Endodermal cell (in vitro differentiated cells): ENCODE data around the gene CAMK4. TPM values are rescaled to one million over a fixed set of nuclear protein-coding genes. Genes with fewer than 3 reads are reported as not detected.

Experiments used
- DNase-seq: peaks from one replicate; pipeline ENCODE4 v3.0.0-alpha.2; 2017
- H3K27ac ChIP-seq: 2 replicates; pipeline ENCODE4 v1.5.1; 2013; ENCODE audit warnings: mild to moderate bottlenecking, low read depth, low read length, moderate library complexity
- H3K27me3 ChIP-seq: 2 replicates; pipeline ENCODE4 v1.6.1; 2013; ENCODE audit warnings: mild to moderate bottlenecking, low read length, moderate library complexity; ENCODE audit not compliant: insufficient read depth, control insufficient read depth, poor library complexity, severe bottlenecking
- H3K36me3 ChIP-seq: 2 replicates; pipeline ENCODE4 v1.7.0; 2013; ENCODE audit warnings: mild to moderate bottlenecking, low read length, moderate library complexity; ENCODE audit not compliant: control insufficient read depth, insufficient read depth
- H3K4me1 ChIP-seq: one replicate; pipeline ENCODE4 v1.7.0; 2013; ENCODE audit warnings: low read length; ENCODE audit not compliant: control insufficient read depth, insufficient read depth
- H3K4me3 ChIP-seq: 2 replicates; pipeline ENCODE4 v1.5.1; 2013; ENCODE audit warnings: mild to moderate bottlenecking, low read length, moderate library complexity
- H3K9ac ChIP-seq: 2 replicates; pipeline ENCODE4 v1.6.1; 2013; ENCODE audit warnings: mild to moderate bottlenecking, low read length, moderate library complexity; ENCODE audit not compliant: poor library complexity, severe bottlenecking; ENCODE audit errors: extremely low read depth
- H3K9me3 ChIP-seq: 2 replicates; pipeline ENCODE4 v1.6.1; 2013; ENCODE audit warnings: mild to moderate bottlenecking, low read length, moderate library complexity; ENCODE audit not compliant: control insufficient read depth
- H3K27ac Mint-ChIP-seq: 2 replicates; pipeline ENCODE4 v1.8.0; 2020; ENCODE audit warnings: mixed read lengths
- H3K27me3 Mint-ChIP-seq: 2 replicates; pipeline ENCODE4 v1.8.0; 2021; ENCODE audit warnings: mild to moderate bottlenecking, mixed read lengths; ENCODE audit not compliant: insufficient read depth
- H3K36me3 Mint-ChIP-seq: 2 replicates; pipeline ENCODE4 v1.8.0; 2020; ENCODE audit warnings: low read depth, mixed read lengths
- H3K4me1 Mint-ChIP-seq: 2 replicates; pipeline ENCODE4 v1.8.0; 2020; ENCODE audit warnings: mixed read lengths
- H3K4me3 Mint-ChIP-seq: 2 replicates; pipeline ENCODE4 v1.8.0; 2020; ENCODE audit warnings: mild to moderate bottlenecking, moderate library complexity, mixed read lengths
- H3K9me3 Mint-ChIP-seq: 2 replicates; pipeline ENCODE4 v1.8.0; 2020; ENCODE audit warnings: mild to moderate bottlenecking, mixed read lengths
- CTCF ChIP-seq: fragments of 200-600 bp; sonication (generic); conservative IDR thresholded peaks from 2 replicates; pipeline ENCODE4 v1.5.0; 2021; ENCODE audit warnings: antibody characterized with exemption, mild to moderate bottlenecking
- WGBS, 2 experiments: methylation state at CpG; one replicate each; pipeline versions ENCODE4 v1.1.5 to v1.1.7; 2013; ENCODE audit warnings: missing lambda C conversion rate in 2 of 2, mixed read lengths in 1 of 2; ENCODE audit not compliant: insufficient coverage in 1 of 2, insufficient read length in 1 of 2; 5-methylcytosine and 5-hydroxymethylcytosine counted together
- total RNA-seq, 2 donors: library from RNA; stranded (reverse); fragmentation: NEBNext Ultra II Directional in 1 of 2; extraction: Animal tissue kit (Norgen Biotek cat#: 25700) in 1 of 2; gene quantifications; 2 replicates in 1 of 2; 3 replicates in 1 of 2; pipeline ENCODE4 v1.2.1, GENCODE V29; 2021

The CAMK4 gene
- total RNA-seq, 2 donors from 2014 or later = 2.8 to 3.9 TPM

- WGBS, 2 experiments = 83% methylated on average over 2 of the region's 2 CpGs; no CpG with 5 or more reads in 1 of the 2 experiments
- H3K36me3 ChIP-seq = no peaks in the 10 kb centered on the region
- no peak overlapping the region for H3K27ac Mint-ChIP-seq
- H3K27me3 ChIP-seq = no peaks in the 10 kb centered on the region
- H3K4me1 ChIP-seq = no peaks in the 10 kb centered on the region
- no peak overlapping the region for H3K4me3 ChIP-seq
- no peak overlapping the region for H3K9ac ChIP-seq
- H3K4me1 Mint-ChIP-seq = no peaks in the 10 kb centered on the region
- no peaks in the 10 kb centered on the region for H3K9me3 ChIP-seq
- no peak for DNase-seq
- H3K9me3 Mint-ChIP-seq = no peaks in the 10 kb centered on the region
- no peak overlapping the region for H3K27ac ChIP-seq
- no peak overlapping the region for H3K4me3 Mint-ChIP-seq
- no peaks in the 10 kb centered on the region for H3K36me3 Mint-ChIP-seq
- TF ChIP-seq CTCF = no peak
- no peaks in the 10 kb centered on the region for H3K27me3 Mint-ChIP-seq
Measured at GRCh38 chr5:111236348-111236747, 12.2 kb downstream of the CAMK4 start.

GRCh38 chr5:111236995-111237394 is 12.8 kb downstream of the CAMK4 start:
- Mint-ChIP-seq H3K4me3 (no peak overlapping the region), H3K36me3 (no peaks in the 10 kb centered on the region), H3K4me1 (no peaks in the 10 kb centered on the region), H3K27me3 (no peaks in the 10 kb centered on the region), H3K9me3 (no peaks in the 10 kb centered on the region), H3K27ac (no peak overlapping the region)
- H3K27me3 ChIP-seq = no peaks in the 10 kb centered on the region
- WGBS, 2 experiments = 56 to 86% methylated on average over 2 to 4 of the region's 4 CpGs
- H3K27ac ChIP-seq = no peak overlapping the region
- no peaks in the 10 kb centered on the region for H3K4me1 ChIP-seq
- no peak overlapping the region for H3K4me3 ChIP-seq
- no peak overlapping the region for H3K9ac ChIP-seq
- H3K36me3 ChIP-seq = no peaks in the 10 kb centered on the region
- no peak for TF ChIP-seq CTCF
- H3K9me3 ChIP-seq = no peaks in the 10 kb centered on the region
- DNase-seq = no peak

GRCh38 chr5:111237470-111237869 is 13.3 kb downstream of the CAMK4 start:
- TF ChIP-seq CTCF = no peak
- Mint-ChIP-seq H3K27ac (no peak overlapping the region), H3K4me3 (no peak overlapping the region), H3K9me3 (no peaks in the 10 kb centered on the region), H3K4me1 (no peaks in the 10 kb centered on the region), H3K27me3 (no peaks in the 10 kb centered on the region), H3K36me3 (no peaks in the 10 kb centered on the region)
- Histone ChIP-seq H3K4me1 (no peaks in the 10 kb centered on the region), H3K36me3 (no peaks in the 10 kb centered on the region), H3K4me3 (no peak overlapping the region), H3K27me3 (no peaks in the 10 kb centered on the region), H3K27ac (no peak overlapping the region), H3K9ac (no peak overlapping the region), H3K9me3 (no peaks in the 10 kb centered on the region)
- DNase-seq = no peak
